Right lobe of liver (tissue), 6 donors: Measurements from ENCODE around the gene LY86. TPM values are rescaled to one million over a fixed set of nuclear protein-coding genes. Genes with fewer than 3 reads are reported as not detected.

Experiments used
- ATAC-seq, 4 donors: fragments of 200-7000 bp; cut with Tn5 transposase; one replicate each; pipeline ENCODE4 v1.9.1; 2020; ENCODE audit warnings: mild to moderate bottlenecking in 4 of 4, moderate library complexity in 4 of 4
- DNase-seq, 3 donors: peaks; one replicate each; pipeline ENCODE4 v3.0.0-alpha.2; 2020
- H3K27ac ChIP-seq, 3 donors: fragments of 200-600 bp; one replicate each; pipeline ENCODE4 v1.8.0; 2022
- H3K27me3 ChIP-seq, 2 donors: fragments of 200-600 bp; one replicate each; pipeline ENCODE4 v1.8.0; 2022
- H3K36me3 ChIP-seq, 4 donors: fragments of 200-600 bp; sonication (generic) in 1 of 4; one replicate each; pipeline versions ENCODE4 v1.5.1 to v1.8.0; 2017 to 2022; ENCODE audit warnings: control low read depth in 1 of 4
- H3K4me1 ChIP-seq, 4 donors: fragments of 200-600 bp; sonication (generic) in 1 of 4; one replicate each; pipeline versions ENCODE4 v1.5.1 to v1.8.0; 2017 to 2022; ENCODE audit warnings: control low read depth in 1 of 4
- H3K4me3 ChIP-seq, 3 donors: fragments of 200-600 bp; one replicate each; pipeline ENCODE4 v1.8.0; 2022
- H3K9me3 ChIP-seq, 4 donors: fragments of 200-600 bp; sonication (generic) in 1 of 4; one replicate each; pipeline versions ENCODE4 v1.5.1 to v1.8.0; 2017 to 2022; ENCODE audit warnings: control low read depth in 1 of 4
- POLR2A ChIP-seq: fragments of 450-650 bp; IDR thresholded peaks from one replicate; pipeline ENCODE4 v1.6.1; 2017; ENCODE audit warnings: antibody characterized with exemption, mild to moderate bottlenecking
- WGBS: methylation state at CpG from one replicate; pipeline ENCODE4 v1.1.6; 2018; ENCODE audit warnings: low coverage, low lambda C conversion rate; ENCODE audit not compliant: insufficient coverage; ENCODE audit errors: missing lambda C conversion rate; 5-methylcytosine and 5-hydroxymethylcytosine counted together
- intact Hi-C, 2 donors: fragments of 100-400 bp; cut with DNase I; formaldehyde crosslinking; loops; one replicate each; pipeline versions ENCODE4 v1.11.2 to v1.14.1; 2022
- total RNA-seq, 6 experiments: library from RNA; depleted of rRNA in 2 of 6; stranded (reverse); fragments of >200 nt in 2 of 6; fragmentation: NEBNext Ultra II Directional in 3 of 6; extraction: Animal tissue kit (Norgen Biotek cat#: 25700) in 3 of 6; gene quantifications; one replicate each; pipeline versions ENCODE4 v1.1.0 to v1.2.4, GENCODE V29; 2016 to 2023
- TF ChIP-seq, protein P1 (sequence below), 4 donors: fragments of 200-600 bp in 3 of 4; fragments of 450-650 bp in 1 of 4; IDR thresholded peaks; one replicate each; pipeline versions ENCODE4 v1.5.1 to v1.8.0; 2016 to 2022; ENCODE audit warnings: antibody characterized with exemption in 4 of 4, mild to moderate bottlenecking in 2 of 4
- donor health status: DM: no; HTN: yes; CAD: no.
- donor health status: DM: no; HTN: no; CAD: no.
- donor health status: DM: no; HTN: no; CAD: no.
- donor health status: DM: no; HTN: yes; CAD: no.
- donor health status: DM: no; HTN: yes; CAD: no.

Gene LY86
- total RNA-seq, 6 experiments from 2014 or later = 1.2 to 4.3 (median 2.4) TPM

DNA sequence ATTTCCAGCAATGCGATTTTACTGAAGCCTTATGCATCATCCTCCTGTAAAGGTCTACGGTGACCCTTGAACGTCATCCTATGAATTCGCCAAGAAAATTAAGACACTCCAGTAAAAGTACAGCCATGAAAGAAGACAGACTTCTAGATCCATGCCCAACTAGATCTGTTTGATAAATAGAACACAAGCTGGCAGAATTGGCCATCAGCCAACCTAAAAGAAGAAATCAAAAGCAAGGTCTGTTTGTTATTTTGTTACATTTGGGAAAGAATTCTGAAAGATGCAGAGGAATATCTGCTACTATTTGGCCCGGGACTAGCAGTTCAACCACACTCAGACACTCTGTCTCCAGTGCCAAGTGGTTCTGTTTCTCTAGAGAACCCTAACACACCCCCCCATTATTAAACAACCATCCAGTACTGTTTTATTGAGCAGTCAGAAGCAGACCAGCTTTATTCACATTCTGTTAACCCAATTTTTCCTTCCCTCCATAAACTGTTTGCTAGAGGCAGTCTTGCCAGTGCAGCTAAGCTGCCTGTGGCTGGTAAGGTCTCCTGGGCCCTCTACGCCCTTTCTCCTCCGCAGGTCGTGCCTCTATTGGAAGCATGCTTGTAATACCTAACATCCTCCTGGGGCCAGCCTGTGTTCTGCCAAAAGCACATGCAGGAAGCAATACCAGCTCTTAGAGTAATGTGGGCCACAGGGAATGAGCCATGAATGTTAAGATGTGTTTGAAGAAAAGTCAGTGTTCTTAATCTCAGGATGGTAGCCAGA, 30.7 kb downstream of the LY86 start:
- TF ChIP-seq POLR2A = no peak
- TF ChIP-seq, protein P1, sequence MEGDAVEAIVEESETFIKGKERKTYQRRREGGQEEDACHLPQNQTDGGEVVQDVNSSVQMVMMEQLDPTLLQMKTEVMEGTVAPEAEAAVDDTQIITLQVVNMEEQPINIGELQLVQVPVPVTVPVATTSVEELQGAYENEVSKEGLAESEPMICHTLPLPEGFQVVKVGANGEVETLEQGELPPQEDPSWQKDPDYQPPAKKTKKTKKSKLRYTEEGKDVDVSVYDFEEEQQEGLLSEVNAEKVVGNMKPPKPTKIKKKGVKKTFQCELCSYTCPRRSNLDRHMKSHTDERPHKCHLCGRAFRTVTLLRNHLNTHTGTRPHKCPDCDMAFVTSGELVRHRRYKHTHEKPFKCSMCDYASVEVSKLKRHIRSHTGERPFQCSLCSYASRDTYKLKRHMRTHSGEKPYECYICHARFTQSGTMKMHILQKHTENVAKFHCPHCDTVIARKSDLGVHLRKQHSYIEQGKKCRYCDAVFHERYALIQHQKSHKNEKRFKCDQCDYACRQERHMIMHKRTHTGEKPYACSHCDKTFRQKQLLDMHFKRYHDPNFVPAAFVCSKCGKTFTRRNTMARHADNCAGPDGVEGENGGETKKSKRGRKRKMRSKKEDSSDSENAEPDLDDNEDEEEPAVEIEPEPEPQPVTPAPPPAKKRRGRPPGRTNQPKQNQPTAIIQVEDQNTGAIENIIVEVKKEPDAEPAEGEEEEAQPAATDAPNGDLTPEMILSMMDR (IDR thresholded peaks at IDR 0.05) = no peak
- H3K27me3 ChIP-seq = no peaks in the 10 kb centered on the region
- H3K4me1 ChIP-seq = no peaks in the 10 kb centered on the region
- H3K4me3 ChIP-seq = no peak overlapping the region
- ATAC-seq = no peak
- DNase-seq = no peak
- no peaks in the 10 kb centered on the region for H3K36me3 ChIP-seq
- H3K27ac ChIP-seq = no peak overlapping the region
- H3K9me3 ChIP-seq = no peaks in the 10 kb centered on the region
- WGBS = 72% methylated on average over 8 of the region's 8 CpGs
- intact Hi-C loops = no loop called here

DNA sequence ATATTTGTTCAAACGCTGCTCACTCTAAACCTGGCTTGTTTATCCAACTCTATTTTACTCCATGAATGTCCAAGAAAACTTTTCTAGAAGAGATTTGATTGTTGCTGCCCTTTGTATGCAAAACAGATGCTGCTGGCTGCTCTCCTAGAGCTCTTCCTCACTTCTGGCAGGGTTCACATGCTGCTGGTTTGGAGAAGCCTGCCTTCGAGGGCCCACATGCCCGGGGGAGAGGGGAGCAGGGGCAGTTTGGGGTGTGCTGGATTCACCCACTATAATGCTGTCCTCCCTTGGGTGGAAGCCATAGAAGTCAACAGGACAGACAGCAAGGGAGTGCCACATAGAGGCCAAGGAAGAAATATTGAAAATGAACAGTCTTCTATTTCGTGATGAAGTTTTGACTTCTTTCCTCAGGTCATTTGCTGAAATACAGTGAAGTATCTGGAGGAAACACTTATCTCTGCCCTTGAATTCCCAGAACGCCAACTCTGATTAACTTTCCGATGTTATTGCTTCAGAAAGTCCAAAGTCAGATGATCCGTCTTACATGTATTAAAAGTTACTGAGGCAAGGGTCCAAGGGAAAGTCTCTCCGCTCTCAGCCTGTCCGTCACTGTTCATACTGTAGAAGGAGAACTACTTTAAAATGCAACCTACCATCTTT, 32.4 kb downstream of the LY86 start:
- Histone ChIP-seq H3K36me3 (no peaks in the 10 kb centered on the region), H3K27ac (no peak overlapping the region), H3K27me3 (no peaks in the 10 kb centered on the region), H3K9me3 (no peaks in the 10 kb centered on the region), H3K4me3 (no peak overlapping the region), H3K4me1 (no peaks in the 10 kb centered on the region)
- WGBS = 61% methylated on average over 9 of the region's 9 CpGs
- no peak for DNase-seq
- intact Hi-C loops = no loop called here
- no peak for TF ChIP-seq POLR2A
- TF ChIP-seq, protein P1 (IDR thresholded peaks at IDR 0.05) = no peak
- peak in 3 of 4 donors; percentile 19 to 38 (median 28) for ATAC-seq

DNA sequence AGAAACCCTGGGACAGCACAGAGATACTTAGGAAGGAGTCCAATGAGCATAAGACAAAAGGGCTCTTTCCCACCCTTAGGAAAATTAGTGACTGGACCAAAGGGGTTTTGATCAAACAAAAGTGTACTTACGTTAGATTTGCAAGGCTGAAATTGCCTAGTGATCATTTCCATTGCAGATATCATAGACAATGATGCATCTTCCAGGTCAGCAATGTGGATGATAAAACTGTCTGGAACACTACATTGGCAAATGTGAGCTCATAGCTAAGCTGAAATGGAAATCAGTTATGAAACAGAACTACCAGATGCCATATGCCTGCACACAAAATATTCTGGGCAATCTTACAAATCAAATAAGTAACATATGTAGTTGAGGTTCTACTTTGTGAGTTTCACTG, 34.0 kb downstream of the LY86 start:
- TF ChIP-seq POLR2A = no peak
- TF ChIP-seq, protein P1 (IDR thresholded peaks at IDR 0.05) = no peak
- WGBS = 64% methylated on average over 1 of the region's 1 CpG
- H3K4me3 ChIP-seq = no peak overlapping the region

DNA sequence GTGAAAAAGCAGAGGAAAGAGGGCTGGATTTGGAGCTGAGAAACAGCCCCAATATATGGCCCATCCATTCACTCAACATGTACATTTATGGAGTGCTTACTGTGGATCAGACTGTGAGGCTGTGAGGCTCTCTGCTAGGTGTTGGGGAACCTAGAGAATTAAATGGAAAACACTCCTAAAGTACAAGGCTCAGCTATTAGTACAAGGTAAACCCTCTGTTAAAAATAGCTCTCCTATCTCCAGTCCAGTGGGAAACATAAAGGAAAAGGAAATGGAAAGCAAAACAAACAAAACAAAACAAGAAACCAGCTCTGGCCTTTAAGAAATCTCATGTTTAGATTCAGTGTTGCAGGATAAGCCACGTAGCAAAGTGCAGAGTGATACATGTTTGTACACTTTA, 35.0 kb downstream of the LY86 start:
- H3K4me3 ChIP-seq = no peak overlapping the region
- no peak overlapping the region for H3K27ac ChIP-seq
- H3K36me3 ChIP-seq = no peaks in the 10 kb centered on the region
- TF ChIP-seq, protein P1 (IDR thresholded peaks at IDR 0.05) = no peak
- TF ChIP-seq POLR2A = no peak
- DNase-seq (no peak), ATAC-seq (peak; percentile 10 to 29 (median 24))
- H3K4me1 ChIP-seq = no peaks in the 10 kb centered on the region
- H3K27me3 ChIP-seq = no peaks in the 10 kb centered on the region
- intact Hi-C loops = no loop called here
- WGBS = 50% methylated on average over 1 of the region's 1 CpG
- H3K9me3 ChIP-seq = no peaks in the 10 kb centered on the region

More for the DNA sequence above, 34.0 kb downstream of the LY86 start:
- Histone ChIP-seq H3K4me1 (no peaks in the 10 kb centered on the region), H3K9me3 (no peaks in the 10 kb centered on the region), H3K36me3 (no peaks in the 10 kb centered on the region), H3K27ac (no peak overlapping the region), H3K27me3 (no peaks in the 10 kb centered on the region)
- DNase-seq = no peak
- intact Hi-C loops = no loop called here
- ATAC-seq = no peak
